ENCODE data around the gene GNPAT.

Gene GNPAT

GRCh38 chr1:231213831-231214573 lies 27.0 kb upstream of the GNPAT start:
- no peak for DNase-seq

- no peak for DNase-seq
These were observed 25.9 kb upstream of the GNPAT start for GRCh38 chr1:231214918-231215680.

- no peak for DNase-seq
These were observed 25.2 kb upstream of the GNPAT start for GRCh38 chr1:231215681-231216385.

GRCh38 chr1:231216498-231216897 lies 24.5 kb upstream of the GNPAT start:
- no peak for DNase-seq

- DNase-seq: no peak
These were observed 24.0 kb upstream of the GNPAT start for GRCh38 chr1:231217056-231217455.

GRCh38 chr1:231218078-231218477 lies 22.9 kb upstream of the GNPAT start:
- no peak for DNase-seq

GRCh38 chr1:231219422-231220401 lies 21.3 kb upstream of the GNPAT start:
- no peak for DNase-seq

- no peak for DNase-seq
These were observed 20.2 kb upstream of the GNPAT start for GRCh38 chr1:231220801-231221200.

GRCh38 chr1:231226156-231226555 lies 14.9 kb upstream of the GNPAT start:
- no peak for DNase-seq

- DNase-seq: no peak
These were observed 9.5 kb upstream of the GNPAT start for GRCh38 chr1:231231511-231231910.

GRCh38 chr1:231232870-231233734 lies 7.9 kb upstream of the GNPAT start:
- DNase-seq: no peak

- no peak for DNase-seq
These were observed 7.1 kb upstream of the GNPAT start for GRCh38 chr1:231233735-231234417.

- no peak for DNase-seq
These were observed 6.5 kb upstream of the GNPAT start for GRCh38 chr1:231234506-231234905.

- DNase-seq: no peak
These were observed 5.3 kb upstream of the GNPAT start for GRCh38 chr1:231235526-231236207.

GRCh38 chr1:231236208-231236591 lies 4.8 kb upstream of the GNPAT start:
- no peak for DNase-seq

GRCh38 chr1:231236938-231237337 lies 4.1 kb upstream of the GNPAT start:
- no peak for DNase-seq

- DNase-seq: no peak
These were observed 2.7 kb upstream of the GNPAT start for GRCh38 chr1:231238298-231238697.

- no peak for DNase-seq
These were observed 505 bp upstream of the GNPAT start for GRCh38 chr1:231240531-231240882.

GRCh38 chr1:231241750-231242149 lies 738 bp downstream of the GNPAT start:
- DNase-seq: no peak

GRCh38 chr1:231242516-231243198 lies 1.6 kb downstream of the GNPAT start:
- no peak for DNase-seq

Data from SHP77 treated with DMSO at 0.1 percent for 48 hours (cell line).